GM23248 (cell line): ENCODE measurements around the gene KCNH5.

Source experiments
- EZH2 ChIP-seq: fragments of 200-600 bp; sonication (generic); IDR thresholded peaks from 2 replicates; pipeline ENCODE4 v1.6.1; 2018; ENCODE audit warnings: antibody characterized with exemption, mild to moderate bottlenecking; ENCODE audit not compliant: insufficient read depth, poor library complexity, severe bottlenecking
- EZH2phosphoT487 ChIP-seq: fragments of 200-600 bp; sonication (generic); IDR thresholded peaks from 2 replicates; pipeline ENCODE4 v1.6.1; 2018; ENCODE audit warnings: antibody characterized with exemption, moderate library complexity, mild to moderate bottlenecking, low read depth; ENCODE audit not compliant: insufficient read depth

GRCh38 chr14:63032076-63032475, 13.2 kb downstream of the KCNH5 start:
- TF ChIP-seq EZH2: no peak
- TF ChIP-seq EZH2phosphoT487: no peak
